Right atrium auricular region (tissue), 2 donors: Measurements from ENCODE around the gene ANTXR1. TPM values are rescaled to one million over a fixed set of nuclear protein-coding genes. Genes with fewer than 3 reads are reported as not detected.

Experiments
- DNase-seq: peaks from one replicate; pipeline ENCODE4 v3.0.0-alpha.2; 2019; ENCODE audit warnings: low spot score
- H3K27ac ChIP-seq, 2 donors: fragments of 200-600 bp; sonication (generic); 1 replicate in 1 of 2; 2 replicates in 1 of 2; pipeline ENCODE4 v1.5.1; 2016 to 2019
- H3K27me3 ChIP-seq, 2 donors: fragments of 200-600 bp; sonication (generic); one replicate each; pipeline versions ENCODE4 v1.5.1 to v1.6.0; 2017 to 2019
- H3K36me3 ChIP-seq: fragments of 200-600 bp; sonication (generic); one replicate; pipeline ENCODE4 v1.5.1; 2016
- H3K4me1 ChIP-seq, 2 donors: fragments of 200-600 bp; sonication (generic); one replicate each; pipeline versions ENCODE4 v1.5.1 to v1.6.0; 2017 to 2019
- H3K4me3 ChIP-seq, 2 donors: fragments of 200-600 bp; sonication (generic); 1 replicate in 1 of 2; 2 replicates in 1 of 2; pipeline ENCODE4 v1.5.1; 2017 to 2019; ENCODE audit warnings: mild to moderate bottlenecking in 1 of 2, moderate library complexity in 1 of 2
- H3K9me3 ChIP-seq, 2 donors: fragments of 200-600 bp; sonication (generic); one replicate each; pipeline ENCODE4 v1.5.1; 2019
- total RNA-seq, 2 donors: library from RNA; depleted of rRNA; stranded (reverse); fragments of >200 nt; gene quantifications; one replicate each; pipeline ENCODE4 v1.1.0, GENCODE V29; 2016
- TF ChIP-seq, protein P1 (sequence below), 2 donors: fragments of 200-600 bp; sonication (generic); IDR thresholded peaks; one replicate each; pipeline ENCODE4 v1.5.1; 2019; ENCODE audit warnings: antibody characterized with exemption in 2 of 2

ANTXR1 gene
- total RNA-seq, 2 donors from 2014 or later: 27.3 to 52.2 TPM

DNA sequence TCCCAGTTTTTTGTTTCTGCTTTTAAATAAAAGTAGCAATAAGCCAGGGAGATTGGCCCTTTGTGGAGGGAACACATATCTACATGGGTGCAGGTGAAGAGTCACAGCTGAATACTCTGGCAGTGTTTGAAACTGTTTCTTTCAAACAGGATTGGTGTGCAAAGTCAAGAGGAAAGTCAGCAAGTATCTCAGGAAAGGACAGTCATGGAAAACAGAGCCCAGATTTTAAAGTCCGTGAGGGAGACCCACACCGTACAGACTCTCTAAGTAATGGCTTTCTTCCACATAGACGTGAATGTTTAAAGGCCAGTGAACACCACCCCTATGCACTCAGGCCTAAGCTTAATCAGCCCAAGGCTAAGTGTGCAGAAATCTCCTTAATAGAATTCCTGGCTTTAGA lies 278.7 kb downstream of the ANTXR1 start:
- no peak overlapping the region for H3K27ac ChIP-seq

DNA sequence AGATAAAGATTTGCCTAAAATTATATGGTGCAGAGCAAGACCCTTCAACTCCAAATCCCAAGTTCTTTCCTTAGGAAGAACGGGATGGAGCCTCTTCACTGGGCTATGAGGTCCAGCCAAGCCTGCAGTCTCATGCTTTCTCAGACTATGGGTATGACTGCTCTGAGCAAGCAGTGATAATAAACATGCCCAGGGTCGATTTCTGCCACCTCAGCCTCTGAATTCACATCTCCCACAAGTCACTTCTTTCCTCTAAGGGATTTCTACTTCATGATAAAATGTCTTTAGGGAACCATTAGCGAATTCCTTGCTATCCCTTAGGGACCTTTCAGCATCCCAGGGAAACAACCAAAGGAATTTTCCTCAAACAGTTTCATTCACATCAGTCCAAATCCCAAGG lies 279.3 kb downstream of the ANTXR1 start:
- H3K27me3 ChIP-seq: no peaks in the 10 kb centered on the region
- H3K4me3 ChIP-seq: no peak overlapping the region
- H3K36me3 ChIP-seq: no peaks in the 10 kb centered on the region
- peaks cover 0 to 17% of the 10 kb centered on the region in 2 donors for H3K4me1 ChIP-seq
- no peak overlapping the region for H3K27ac ChIP-seq
- no peak for DNase-seq
- TF ChIP-seq, protein P1, sequence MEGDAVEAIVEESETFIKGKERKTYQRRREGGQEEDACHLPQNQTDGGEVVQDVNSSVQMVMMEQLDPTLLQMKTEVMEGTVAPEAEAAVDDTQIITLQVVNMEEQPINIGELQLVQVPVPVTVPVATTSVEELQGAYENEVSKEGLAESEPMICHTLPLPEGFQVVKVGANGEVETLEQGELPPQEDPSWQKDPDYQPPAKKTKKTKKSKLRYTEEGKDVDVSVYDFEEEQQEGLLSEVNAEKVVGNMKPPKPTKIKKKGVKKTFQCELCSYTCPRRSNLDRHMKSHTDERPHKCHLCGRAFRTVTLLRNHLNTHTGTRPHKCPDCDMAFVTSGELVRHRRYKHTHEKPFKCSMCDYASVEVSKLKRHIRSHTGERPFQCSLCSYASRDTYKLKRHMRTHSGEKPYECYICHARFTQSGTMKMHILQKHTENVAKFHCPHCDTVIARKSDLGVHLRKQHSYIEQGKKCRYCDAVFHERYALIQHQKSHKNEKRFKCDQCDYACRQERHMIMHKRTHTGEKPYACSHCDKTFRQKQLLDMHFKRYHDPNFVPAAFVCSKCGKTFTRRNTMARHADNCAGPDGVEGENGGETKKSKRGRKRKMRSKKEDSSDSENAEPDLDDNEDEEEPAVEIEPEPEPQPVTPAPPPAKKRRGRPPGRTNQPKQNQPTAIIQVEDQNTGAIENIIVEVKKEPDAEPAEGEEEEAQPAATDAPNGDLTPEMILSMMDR (IDR thresholded peaks at IDR 0.05): no peak
- no peaks in the 10 kb centered on the region for H3K9me3 ChIP-seq

More for the DNA sequence above, 278.7 kb downstream of the ANTXR1 start:
- DNase-seq: no peak
- peaks cover 0 to 17% of the 10 kb centered on the region in 2 donors for H3K4me1 ChIP-seq
- H3K27me3 ChIP-seq: no peaks in the 10 kb centered on the region
- no peak overlapping the region for H3K4me3 ChIP-seq
- H3K36me3 ChIP-seq: no peaks in the 10 kb centered on the region
- no peaks in the 10 kb centered on the region for H3K9me3 ChIP-seq
- TF ChIP-seq, protein P1 (IDR thresholded peaks at IDR 0.05): no peak

DNA sequence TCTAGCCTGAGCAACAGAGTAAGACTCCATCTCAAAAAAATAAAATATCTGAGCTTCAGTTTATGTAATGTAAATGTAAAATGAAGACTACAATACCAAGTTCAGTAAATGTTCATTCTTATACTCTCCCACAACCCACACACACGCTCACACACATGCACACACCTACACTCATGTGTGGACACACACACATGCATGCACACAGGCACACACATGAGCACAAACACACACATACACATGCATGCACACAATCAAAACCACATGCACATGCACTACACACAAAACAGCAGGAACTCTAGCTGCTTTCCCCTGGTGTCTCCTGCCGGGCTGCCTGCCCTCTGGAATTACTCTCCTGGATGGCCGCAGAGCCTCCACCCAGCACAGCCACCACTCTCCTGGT lies 283.4 kb downstream of the ANTXR1 start:
- H3K4me1 ChIP-seq: peaks cover 0 to 15% of the 10 kb centered on the region in 2 donors
- no peaks in the 10 kb centered on the region for H3K9me3 ChIP-seq
- DNase-seq: no peak
- H3K36me3 ChIP-seq: no peaks in the 10 kb centered on the region
- TF ChIP-seq, protein P1 (IDR thresholded peaks at IDR 0.05): no peak
- no peaks in the 10 kb centered on the region for H3K27me3 ChIP-seq
- H3K27ac ChIP-seq: no peak overlapping the region
- H3K4me3 ChIP-seq: no peak overlapping the region

DNA sequence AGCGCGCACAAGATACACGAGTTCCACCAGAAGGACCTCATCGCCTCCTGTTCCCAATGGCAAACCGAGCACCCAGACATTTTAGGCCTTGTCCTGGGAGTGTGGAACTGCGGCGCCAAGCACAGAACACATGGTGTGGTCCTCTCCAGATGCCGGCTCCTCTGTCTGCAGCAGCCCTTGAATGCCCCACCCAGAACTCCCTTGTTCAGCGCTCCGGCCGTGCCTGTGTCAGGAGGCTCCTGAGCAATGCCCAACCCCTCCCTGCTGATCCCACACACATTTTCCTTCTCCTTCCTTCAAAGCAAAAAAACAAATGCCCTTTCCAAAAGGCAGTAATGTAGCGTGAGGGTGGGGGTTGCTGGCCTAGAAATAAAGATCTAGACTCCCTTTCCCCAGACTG lies 284.2 kb downstream of the ANTXR1 start:
- Histone ChIP-seq H3K36me3 (no peaks in the 10 kb centered on the region), H3K27me3 (no peaks in the 10 kb centered on the region), H3K9me3 (no peaks in the 10 kb centered on the region), H3K27ac (no peak overlapping the region), H3K4me3 (no peak overlapping the region), H3K4me1 (peaks cover 0 to 7% of the 10 kb centered on the region in 2 donors)
- no peak for DNase-seq
- TF ChIP-seq, protein P1 (IDR thresholded peaks at IDR 0.05): no peak

DNA sequence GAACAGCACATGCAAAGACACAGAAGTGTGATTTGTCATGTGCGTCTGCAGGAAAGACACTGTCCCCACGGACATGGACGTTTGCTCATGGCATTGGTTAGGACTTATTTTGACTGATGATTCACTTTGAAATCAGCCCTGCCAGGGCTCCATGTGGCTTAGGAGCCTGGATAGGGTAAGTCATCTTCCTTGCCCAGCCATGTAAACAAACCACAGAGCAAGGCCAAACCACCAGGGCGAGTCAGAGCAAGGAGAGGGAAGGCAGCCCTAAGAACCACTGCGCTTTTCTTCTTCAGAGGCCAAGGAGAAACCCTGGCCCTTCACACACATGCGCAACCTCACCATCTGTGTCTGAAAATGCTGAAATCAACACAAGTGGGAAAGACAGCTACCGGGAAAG lies 285.3 kb downstream of the ANTXR1 start:
- TF ChIP-seq, protein P1 (IDR thresholded peaks at IDR 0.05): no peak
- Histone ChIP-seq H3K27me3 (no peaks in the 10 kb centered on the region), H3K4me1 (peaks cover 0 to 5% of the 10 kb centered on the region in 2 donors), H3K4me3 (no peak overlapping the region), H3K9me3 (no peaks in the 10 kb centered on the region), H3K36me3 (no peaks in the 10 kb centered on the region), H3K27ac (no peak overlapping the region)
- no peak for DNase-seq

DNA sequence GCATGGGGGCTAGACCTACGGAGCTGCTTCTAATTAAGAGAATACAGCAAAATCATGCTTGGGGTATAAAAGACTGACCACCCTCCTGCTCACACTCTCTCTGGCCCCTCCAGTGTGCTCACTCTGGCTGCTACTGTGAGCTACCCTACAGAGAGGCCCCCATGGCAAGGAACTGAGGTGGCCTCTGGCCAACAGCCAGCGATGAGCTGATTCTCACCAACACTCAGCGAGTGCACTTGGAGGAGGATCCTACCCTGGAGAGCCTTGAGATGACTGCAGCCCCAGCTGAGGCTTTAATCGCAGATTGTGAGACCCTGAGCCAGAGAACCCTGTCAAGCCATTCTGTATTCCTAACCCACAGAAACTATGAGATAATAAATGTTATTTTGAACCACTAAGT lies 285.9 kb downstream of the ANTXR1 start:
- Histone ChIP-seq H3K36me3 (no peaks in the 10 kb centered on the region), H3K9me3 (peaks cover 0 to 2% of the 10 kb centered on the region in 2 donors), H3K27me3 (no peaks in the 10 kb centered on the region), H3K4me3 (no peak overlapping the region), H3K27ac (no peak overlapping the region), H3K4me1 (peaks cover 0 to 5% of the 10 kb centered on the region in 2 donors)
- no peak for DNase-seq
- TF ChIP-seq, protein P1 (IDR thresholded peaks at IDR 0.05): no peak
